Breast epithelium (tissue), 3 donors: ENCODE results near the gene ELMO1.

Experiments
- POLR2A ChIP-seq: fragments of 450-650 bp; IDR thresholded peaks from one replicate; pipeline ENCODE4 v1.6.1; 2016; ENCODE audit warnings: antibody characterized with exemption, mild to moderate bottlenecking, moderate library complexity
- POLR2AphosphoS5 ChIP-seq, 3 donors: sonication (generic); formaldehyde crosslinking; IDR thresholded peaks; one replicate each; pipeline ENCODE4 v1.6.1; 2017; ENCODE audit warnings: antibody characterized with exemption in 3 of 3
- TF ChIP-seq, protein P1 (sequence below), 3 donors: fragments of 450-650 bp; IDR thresholded peaks; one replicate each; pipeline ENCODE4 v1.5.1; 2016 to 2017; ENCODE audit warnings: antibody characterized with exemption in 3 of 3, mild to moderate bottlenecking in 3 of 3, moderate library complexity in 3 of 3

DNA sequence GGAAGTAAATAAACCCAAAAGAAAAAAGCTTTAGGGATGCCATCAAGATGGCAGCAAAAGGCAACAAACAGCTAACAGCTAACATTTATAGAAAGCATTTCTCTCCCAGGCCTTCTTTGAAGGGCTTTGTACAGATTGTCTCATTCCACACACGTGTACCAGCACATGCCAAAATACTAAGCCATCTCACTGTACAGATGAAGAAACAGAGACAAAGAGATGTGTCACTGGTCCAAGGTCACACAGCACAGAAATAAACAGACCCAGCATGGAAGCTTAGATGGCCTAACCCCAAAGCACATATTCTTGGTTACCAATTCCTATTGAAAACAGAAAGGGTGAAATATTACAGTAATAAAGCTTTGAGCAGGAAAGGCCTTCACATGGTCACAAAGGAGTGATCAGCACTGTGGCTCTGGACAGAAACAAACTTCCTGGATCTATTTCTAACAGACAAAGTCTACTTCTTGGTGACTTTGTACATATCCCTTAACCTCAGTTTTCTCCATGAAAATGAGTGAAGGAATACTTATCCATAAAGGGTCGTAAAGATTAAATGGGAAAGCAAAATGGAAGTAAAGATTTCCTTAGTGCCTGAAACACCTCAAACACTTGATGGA, 346.0 kb downstream of the ELMO1 start:
- TF ChIP-seq, protein P1, sequence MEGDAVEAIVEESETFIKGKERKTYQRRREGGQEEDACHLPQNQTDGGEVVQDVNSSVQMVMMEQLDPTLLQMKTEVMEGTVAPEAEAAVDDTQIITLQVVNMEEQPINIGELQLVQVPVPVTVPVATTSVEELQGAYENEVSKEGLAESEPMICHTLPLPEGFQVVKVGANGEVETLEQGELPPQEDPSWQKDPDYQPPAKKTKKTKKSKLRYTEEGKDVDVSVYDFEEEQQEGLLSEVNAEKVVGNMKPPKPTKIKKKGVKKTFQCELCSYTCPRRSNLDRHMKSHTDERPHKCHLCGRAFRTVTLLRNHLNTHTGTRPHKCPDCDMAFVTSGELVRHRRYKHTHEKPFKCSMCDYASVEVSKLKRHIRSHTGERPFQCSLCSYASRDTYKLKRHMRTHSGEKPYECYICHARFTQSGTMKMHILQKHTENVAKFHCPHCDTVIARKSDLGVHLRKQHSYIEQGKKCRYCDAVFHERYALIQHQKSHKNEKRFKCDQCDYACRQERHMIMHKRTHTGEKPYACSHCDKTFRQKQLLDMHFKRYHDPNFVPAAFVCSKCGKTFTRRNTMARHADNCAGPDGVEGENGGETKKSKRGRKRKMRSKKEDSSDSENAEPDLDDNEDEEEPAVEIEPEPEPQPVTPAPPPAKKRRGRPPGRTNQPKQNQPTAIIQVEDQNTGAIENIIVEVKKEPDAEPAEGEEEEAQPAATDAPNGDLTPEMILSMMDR (IDR thresholded peaks at IDR 0.05) = no peak
- TF ChIP-seq POLR2A (no peak), POLR2AphosphoS5 (IDR thresholded peaks at IDR 0.05) (no peak)
